Measurements from ENCODE around the gene RTEL1.
"Not testable (repeated sequence)": the region's sequence is repeated elsewhere in the genome, so short reads cannot be mapped to it uniquely, and the experiment has no call there.

Gene RTEL1

DNA sequence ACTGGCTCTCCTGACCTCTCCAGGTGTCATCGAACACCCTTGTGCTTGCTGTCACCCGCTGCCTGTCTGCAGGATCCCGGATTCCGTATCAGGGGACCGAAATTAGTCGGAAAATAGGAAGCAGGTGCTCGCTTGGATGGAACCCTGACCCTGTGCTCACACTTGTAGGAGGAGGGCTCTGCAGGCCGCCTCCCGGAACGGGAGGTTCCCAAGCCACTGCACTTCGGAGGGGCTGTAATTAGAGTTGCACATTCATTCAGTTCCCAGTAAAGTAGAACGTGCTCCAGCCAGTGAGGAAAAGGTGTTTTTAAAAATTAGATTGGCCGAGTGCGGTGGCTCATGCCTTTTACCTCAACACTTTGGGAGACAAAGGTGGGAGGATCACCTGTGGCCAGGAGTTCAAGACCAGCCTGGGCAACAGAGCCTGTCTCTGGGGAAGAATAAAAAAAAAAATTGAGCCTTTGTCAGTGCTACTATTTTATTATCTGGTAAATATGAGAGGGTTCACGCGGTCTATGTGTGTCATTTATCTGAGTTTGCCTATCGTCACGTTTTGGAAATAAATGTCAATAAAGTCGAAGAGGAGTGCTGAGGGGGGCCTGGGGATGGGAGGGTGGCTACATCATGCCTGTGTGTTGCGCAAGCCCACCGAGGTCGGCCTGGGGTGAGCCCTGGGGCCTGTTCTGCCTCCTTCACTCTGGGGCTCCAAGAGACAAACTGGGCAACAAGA is 29.7 kb upstream of the RTEL1 start:
- DNase-seq = no peak

DNA sequence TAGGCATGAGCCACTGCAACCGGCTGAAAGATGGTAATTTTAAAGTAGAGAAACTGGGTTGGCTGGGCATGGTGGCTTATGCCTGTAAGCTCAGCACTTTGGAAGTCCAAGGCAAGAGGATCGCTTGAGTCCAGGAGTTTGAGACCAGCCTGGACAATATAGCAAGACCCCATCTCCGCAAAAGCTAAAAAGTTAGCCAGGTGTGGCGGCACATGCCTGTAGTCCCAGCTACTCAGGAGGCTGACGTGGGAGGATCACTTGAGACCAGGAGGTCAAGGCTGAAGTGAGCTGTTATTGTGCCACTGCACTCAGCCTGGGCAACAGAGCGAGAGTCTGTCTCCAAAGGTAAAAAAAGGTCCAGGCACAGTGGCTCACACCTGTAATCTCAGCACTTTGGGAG is 27.2 kb upstream of the RTEL1 start:
- not testable (repeated sequence) for DNase-seq

DNA sequence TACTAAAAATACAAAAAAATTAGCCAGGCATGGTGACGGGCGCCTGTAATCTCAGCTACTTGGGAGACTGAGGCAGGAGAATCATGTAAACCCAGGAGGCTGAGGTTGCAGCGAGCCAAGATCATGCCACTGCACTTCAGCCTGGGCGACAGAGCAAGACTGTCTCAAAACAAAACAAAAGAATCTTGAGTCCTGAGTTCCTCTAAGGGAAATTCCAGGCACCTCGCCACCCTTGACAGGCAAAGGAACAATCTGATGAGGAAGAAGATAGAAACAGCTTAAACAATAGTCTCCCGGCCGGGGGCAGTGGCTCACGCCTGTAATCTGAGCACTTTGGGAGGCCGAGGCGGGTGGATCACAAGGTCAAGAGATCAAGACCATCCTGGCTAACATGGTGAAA is 26.7 kb upstream of the RTEL1 start:
- DNase-seq = not testable (repeated sequence)

DNA sequence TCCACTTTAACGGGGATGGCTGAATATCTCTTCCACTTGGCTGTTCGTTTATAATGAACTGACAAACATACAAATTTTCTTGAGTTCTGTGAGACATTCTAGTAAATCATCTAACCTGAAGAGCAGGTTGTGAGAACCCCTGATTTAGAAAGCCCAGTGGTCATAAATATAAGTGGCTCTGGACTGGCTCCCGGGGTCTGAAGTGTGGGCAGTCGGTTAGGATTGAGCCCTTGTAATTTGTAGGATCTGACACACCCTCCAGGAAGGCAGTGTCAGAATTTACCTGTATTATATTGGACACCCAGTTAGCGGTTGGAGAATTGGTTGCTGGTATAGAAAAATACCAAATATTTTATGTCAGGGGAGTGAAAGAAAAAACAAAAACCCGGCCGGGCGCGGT is 24.4 kb upstream of the RTEL1 start:
- no peak for DNase-seq

DNA sequence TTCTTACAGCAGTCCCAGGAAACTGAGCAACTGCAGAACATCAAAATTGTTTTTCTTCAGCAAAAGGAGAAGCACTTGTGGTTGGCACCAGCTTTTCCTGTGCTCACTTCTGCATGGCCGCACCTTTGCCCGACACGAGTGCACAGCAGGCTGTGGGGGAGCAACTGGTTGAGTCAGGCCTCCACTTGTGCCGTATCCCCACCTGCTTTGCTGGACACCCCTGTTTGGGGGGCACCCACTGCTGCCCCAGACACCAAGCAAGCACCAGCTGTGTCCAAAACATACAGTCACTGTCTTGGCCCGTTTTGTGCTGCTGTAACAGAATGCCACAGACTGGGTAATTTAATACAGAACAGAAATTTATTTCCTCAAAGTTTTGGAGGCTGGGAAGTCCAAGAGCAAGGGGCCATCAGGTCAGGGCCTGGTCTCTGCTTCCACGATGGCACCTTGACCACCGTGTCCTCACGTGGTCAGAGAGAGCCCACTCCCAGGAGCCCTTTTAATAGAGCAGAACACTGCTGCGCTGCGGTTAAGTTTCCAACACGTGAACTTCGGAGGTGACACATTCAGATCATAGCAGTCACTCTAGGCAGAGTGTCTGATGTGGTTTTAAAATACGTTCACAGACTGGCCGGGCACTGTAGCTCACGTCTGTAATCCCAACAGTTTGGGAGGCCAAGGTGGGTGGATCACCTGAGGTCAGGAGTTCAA is 22.5 kb upstream of the RTEL1 start:
- no peak for DNase-seq

DNA sequence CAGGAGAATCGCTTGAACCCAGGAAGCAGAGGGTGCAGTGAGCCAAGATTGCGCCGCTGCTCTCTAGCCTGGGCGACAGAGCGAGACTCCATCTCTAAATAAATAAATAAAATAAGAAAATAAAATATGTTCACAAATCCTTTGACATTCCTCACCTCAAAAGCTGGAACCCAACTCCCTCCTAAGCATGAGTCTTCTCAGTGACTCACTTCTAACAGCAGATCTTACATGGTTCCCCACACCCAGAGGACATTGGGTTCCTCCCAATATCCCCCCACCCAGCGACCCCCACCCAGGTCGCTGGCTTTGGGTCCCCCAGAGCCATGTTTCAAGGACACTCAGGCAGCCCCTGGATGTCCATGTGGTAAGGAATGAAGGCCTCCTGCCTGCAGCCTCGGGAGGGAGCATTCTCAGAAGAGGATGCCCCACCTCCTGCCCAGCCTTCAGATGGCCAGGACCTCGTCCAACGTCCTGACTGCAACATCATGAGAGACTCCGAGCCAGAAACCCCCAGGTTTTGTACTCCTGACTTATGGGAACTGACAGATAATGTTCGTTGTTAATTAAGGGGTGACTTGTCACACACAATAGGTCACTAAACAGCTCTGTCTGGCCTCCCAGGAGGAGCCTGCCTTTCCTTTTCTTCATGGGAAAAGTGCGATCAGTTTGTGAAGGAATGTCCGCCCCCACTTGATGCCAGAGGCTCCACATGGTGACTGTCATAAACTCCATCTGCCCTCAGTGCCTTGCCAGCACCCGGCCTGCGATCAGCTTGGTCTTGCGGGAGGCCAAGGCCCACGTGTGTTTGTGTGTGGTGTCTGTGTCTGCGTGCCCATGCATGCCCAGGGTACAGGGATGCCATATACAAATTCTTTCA is 21.1 kb upstream of the RTEL1 start:
- DNase-seq = no peak

DNA sequence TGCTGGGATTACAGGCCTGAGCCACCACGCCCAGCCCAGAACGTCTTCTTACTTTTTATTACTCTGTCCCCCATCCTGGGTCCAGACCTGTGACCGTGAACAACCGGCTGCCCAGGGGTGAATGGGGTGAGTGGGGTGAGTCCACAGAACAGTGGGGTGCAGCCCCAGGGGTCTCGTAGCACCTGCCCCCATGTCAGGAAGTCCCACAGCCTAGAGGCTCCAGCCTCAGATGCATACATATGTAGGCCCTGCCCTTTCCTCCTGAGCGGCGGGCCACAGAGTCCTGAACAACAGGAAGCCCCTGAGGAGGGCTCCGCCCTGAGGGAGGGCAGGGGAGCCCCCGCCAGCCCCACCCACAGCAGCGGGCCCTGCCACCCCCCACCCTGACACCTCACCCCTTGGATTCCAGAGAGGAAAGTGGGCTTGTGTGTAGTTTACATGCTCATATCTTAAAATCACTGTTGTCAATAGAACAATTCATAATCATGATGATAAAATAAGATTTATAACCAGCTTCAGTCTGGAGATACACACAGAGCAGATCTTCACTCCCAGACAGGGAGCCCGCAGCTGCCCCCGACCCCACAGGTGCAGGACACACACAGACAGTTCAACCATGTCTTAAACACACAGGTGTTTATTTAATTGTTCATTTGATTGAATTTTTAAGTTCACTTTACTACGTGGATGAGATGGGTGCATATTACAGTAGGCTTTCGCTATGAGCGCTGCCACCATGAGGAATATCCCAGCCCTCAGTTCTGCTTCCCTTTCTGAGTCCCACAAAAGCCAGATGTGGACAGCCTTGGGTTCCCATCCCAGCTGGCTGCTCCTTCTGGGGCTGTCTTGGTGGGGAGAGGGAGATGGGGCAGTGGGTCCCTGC is 18.8 kb upstream of the RTEL1 start:
- DNase-seq = no peak

DNA sequence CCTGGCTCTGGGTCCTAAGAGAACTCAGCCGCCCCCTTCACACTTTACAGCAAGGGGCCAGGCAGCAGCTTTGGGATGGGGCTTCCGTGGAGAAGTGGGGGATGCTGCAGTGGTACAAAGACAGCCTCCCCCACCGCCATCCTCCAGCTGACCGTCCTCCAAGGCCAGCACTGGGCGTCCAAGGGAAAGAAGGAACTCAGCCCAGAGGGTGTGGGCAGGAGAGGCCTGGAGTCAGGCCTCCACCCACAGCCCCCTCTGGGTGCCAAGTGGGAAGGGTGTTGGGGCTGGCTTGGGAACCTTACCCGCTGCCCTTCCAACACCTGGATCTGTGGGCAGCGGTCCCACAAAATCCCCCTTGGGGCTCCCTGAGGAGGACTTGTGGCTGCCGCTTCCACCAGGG is 18.0 kb upstream of the RTEL1 start:
- no peak for DNase-seq

DNA sequence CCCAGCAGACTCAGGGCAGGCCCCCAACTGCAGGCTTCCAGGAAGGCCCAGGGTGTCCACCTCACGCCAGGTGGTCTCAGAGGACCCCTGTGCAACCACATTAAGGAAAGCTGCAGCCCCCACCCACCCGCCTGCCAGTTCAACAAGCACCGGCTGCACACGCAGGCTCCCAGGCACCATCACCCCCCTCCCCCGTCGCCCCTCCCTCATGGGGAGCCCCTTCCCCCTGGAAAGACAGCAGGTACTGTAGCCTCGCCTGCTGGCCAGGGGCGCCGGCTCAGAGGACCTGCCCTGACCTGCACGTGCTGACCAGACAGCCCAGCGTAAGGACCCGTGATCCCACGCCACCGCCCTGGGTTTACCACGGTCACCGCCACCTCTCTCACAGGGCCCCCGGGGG is 17.4 kb upstream of the RTEL1 start:
- not testable (repeated sequence) for DNase-seq

DNA sequence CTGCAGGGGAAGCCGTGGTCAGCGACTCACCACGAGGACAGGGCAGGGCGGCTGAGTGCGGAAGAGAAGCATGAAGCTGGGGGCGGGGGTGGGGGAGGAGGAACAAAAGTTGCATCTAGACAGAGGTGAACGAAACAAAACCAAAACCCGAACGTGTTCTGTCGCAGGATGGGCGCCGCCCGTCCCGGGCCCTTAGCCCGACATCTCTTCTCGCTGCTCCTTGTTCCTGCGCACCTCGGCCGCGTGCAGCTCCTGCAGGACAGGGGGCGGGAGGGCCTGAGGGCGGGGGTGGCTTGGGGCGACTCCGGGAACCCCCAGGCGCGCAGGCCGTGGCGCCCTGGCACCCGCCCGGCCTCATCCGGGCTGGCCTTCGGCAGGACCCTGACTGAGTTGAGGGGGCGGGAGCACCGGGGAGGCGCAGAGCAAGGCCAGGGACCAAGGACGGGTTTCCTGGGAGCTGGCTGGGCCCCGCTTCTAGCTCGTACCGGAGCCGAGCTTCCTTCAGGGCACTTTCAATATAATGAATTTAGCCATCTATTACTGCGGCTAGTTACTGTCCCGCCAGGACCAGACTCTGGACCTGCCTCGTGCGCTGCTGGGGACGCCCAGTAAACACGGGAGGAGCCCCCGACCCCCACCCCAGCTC is 16.8 kb upstream of the RTEL1 start:
- DNase-seq = no peak

DNA sequence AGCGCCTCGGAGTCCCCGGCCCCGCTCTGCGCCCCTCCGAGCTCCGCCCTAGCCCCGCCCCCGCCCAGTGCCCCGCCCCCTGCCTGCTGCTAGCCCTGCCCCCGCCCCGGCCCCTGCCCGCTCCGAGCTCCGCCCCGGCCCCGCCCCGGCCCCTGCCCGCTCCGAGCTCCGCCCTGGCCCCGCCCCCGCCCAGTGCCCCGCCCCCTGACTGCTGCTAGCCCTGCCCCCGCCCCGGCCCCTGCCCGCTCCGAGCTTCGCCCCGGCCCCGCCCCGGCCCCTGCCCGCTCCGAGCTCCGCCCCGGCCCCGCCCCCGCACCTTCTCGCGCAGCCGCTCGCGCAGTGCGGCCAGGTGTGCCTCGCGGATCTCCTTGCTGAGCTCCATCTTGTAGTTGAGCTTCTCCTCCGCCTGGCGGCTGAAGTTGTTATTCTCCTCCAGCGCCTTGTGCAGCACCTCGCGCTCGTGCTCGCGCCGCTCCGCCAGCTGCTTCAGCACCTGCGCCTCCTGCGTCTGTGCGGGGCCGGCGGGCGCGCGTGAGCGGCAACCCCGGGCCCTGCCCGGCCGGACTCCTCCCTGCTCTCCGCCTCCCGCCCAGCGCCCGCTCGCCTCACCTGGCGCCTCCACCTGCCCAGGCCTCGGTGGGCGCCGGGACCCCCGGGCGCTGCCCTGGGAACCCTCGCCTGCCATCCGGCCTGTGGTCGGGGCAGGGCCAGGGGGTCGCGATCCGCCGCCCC is 16.2 kb upstream of the RTEL1 start:
- DNase-seq = peak; percentile 46

DNA sequence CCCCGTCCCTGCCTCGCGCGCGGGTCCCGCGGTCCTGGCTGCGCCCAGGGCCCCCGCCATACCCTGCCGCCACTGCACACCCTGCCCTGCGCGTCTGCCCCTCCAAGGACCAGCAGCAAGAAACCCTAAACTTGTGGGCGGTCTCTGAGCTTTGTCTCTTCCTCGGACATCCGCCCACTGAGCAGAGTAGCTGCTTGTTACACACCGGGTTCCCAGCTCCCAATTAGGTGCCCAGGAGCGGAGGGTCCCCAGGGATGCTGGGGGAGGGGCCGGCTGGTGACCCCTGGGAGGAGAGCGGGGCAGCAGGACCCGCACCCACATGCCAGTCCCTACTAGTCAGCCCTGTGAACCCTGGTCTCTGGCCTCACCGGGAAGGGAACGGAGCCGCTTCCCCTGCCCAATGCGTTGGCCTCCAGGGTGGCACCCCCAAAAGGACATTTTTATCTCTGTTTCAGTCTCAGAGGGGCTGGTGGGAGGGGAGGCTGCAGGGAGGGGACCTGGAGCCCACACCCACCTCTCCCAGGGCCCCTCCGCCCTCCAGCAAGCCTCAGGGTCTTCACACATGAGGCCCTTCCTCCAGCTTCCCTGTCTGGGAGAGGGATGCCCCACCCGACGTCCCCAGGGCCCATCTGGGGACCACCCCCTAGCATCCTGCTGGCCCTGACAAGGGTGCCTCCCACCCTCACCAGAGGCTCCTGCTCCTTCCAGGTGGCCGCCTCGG is 15.4 kb upstream of the RTEL1 start:
- DNase-seq = no peak

DNA sequence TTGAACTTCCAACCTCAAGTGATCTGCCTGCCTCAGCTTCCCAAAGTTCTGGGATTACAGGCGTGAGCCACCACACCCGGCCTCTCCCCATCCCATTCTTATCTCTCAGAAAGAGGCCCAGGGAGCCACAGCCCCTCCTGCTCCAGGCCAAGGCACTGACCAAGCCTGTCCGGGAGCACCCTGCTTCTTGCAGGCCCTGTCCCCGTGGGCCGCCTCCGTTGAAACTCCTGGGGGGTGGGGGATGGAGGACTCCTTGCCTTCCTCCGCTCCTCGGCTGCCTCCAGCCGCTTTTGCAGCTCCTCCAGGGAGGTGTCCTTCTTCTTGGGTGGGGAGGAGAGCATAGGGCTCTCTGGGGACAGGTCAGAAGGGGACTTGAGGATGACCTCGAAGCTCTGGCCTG is 14.6 kb upstream of the RTEL1 start:
- no peak for DNase-seq

DNA sequence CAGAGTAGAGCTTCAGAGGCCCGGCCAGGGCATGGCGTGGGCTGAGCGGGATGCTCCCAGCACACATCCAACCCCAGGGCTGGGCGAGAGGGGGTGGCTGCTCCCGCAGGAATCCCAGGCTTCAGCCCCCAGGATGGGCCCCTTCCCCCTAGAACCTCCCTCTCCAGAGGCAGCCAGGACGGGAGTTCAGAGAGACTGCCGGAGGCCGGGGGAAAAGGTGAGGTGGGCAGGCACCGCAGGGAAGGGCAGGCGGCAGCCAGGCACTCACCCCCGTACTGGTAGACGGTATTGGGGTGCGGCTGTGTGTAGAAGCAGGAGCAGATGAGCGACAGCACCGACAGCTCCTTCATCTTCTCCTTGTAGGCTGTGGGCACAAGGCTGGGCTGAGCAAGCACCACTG is 14.2 kb upstream of the RTEL1 start:
- DNase-seq = no peak

DNA sequence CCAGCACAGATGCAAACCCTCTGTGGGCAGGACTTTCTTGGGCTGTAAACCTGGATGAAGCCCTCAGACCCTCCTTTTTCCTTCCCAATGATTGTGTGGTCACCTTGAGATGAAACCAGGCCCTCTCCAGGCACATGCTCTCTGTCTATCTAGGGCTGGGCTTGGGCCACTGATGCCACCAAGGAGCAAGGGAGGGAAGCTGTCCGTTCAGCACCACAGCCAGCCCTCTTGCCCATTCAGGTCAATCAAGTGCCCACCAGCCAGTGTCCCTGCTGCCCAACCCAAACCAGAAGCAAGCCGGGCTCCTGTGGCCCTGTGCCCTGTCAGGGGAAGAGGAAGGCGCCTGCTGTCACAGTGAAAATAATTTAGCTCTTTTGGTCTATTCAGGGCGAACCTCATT is 12.9 kb upstream of the RTEL1 start:
- no peak for DNase-seq

DNA sequence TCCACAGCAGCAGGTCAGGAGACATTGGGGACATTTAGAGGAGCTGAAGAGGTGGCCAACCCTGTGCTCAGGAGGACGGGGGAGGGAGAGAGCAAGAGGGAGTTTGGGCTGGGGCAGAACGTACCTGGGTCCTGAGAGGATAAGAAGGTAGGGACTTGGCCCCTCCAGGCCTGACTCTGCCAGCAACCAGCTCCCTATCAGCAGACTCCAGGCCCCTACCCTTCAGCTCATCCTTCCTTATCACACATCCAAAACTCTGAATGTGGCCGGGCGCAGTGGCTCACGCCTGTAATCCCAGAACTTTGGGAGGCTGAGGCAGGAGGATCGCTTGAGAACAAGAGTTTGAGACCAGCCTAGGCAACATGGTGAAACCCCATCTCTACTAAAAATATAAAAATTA is 9.9 kb upstream of the RTEL1 start:
- DNase-seq = no peak

DNA sequence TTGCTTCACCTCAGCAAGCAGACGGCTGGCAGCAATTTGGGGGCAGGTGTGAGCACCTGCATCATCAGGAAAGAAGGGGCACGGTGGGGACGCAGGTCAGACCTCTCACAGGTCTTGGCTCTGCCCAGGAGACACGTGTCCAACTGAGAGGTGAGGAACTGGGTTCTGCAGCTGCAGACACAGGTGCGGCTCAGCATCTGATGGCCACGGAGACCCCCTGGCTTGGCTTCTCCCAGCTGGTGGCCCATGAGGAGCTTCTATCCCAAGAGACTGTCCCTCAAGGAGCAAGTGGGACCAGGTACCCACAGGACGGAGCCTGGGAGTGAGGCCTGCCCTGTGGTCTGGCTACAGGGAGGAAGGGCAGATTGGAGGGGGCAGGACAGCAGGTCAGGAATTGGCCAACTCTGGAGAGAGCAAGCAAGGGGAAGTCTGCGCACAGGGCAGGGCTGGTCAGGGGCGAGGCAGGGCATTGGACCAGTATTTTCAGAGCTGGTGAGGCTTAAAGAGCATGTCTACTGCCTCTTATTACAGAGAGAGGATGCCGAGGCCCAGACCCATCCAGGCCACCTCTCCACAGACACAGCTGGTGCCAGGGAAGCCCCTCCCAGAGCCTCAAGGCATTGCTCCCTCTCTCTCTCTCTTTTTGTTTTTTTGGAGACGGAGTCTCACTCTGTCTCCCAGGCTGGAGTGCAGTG is 9.1 kb upstream of the RTEL1 start:
- no peak for DNase-seq

DNA sequence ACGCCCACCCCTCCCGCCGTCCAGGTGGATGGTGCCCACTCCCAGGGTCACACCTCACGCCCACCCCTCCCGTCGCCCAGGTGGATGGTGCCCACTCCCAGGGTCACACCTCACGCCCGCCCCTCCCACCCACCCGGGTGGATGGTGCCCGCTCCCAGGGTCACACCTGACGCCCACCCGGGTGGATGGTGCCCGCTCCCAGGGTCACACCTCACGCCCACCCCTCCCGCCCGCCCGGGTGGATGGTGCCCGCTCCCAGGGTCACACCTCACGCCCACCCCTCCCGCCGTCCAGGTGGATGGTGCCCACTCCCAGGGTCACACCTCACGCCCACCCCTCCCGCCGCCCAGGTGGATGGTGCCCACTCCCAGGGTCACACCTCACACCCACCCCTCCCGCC is 7.6 kb upstream of the RTEL1 start:
- not testable (repeated sequence) for DNase-seq

DNA sequence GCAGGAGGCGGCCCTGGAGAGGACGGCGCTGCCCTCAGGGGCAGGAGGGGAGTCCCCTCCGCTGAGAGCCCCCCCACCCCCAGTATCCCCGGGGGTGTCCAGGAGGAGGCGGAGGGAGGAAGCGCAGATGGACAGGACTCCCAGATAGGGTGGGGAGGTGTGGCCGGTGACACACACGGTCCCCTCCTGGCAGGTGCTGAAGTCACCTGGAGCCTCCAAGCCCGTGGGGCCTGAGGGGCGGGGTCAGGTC is 6.2 kb upstream of the RTEL1 start:
- no peak for DNase-seq

DNA sequence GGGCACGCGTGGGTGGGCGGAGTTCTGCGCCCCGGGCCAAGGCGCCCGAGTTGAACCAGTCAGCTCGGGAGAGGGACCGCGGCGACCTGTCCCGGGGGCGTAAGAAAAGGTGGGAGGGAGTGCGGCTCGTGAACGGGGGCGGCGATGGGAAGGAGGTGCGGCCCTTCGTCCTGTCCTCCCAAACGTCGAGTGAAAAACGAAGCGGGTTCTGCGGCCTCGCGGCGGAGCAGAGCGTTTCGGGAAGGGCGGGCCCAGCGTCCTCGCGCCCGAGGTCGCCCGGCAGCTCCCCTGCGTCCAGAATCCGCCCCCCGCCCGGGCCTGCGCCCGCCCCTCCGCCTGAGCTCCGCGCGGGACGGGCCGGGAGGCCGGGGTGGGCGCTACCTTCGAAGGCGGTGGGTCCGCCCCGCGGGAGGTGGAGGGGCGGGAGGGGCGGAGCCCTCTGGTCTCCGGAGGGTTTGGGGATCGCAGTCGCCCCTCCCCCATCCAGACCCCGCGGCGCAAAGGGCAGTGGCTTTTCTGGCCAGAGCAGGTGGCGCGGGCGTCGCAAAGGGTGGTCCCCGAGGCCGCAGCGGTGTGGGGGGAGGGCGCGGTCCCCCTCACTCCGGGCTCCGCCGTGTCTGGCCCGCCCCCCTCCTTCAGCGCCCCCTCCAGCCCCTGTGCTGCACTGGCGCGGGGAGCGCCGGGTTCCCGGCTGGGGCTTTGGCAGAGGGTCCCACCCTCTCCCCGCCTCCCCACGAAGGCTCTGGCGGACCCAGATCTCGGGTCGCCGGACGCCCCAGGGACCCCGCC is 5.7 kb upstream of the RTEL1 start:
- DNase-seq = no peak

All from NCI-H1436 treated with DMSO at 0.1 percent for 48 hours (cell line).